Right lobe of liver (tissue), 6 donors: Measurements from ENCODE around the gene SYPL1. TPM values are rescaled to one million over a fixed set of nuclear protein-coding genes. Genes with fewer than 3 reads are reported as not detected.

Source experiments
- ATAC-seq, 4 donors: fragments of 200-7000 bp; cut with Tn5 transposase; one replicate each; pipeline ENCODE4 v1.9.1; 2020; ENCODE audit warnings: mild to moderate bottlenecking in 4 of 4, moderate library complexity in 4 of 4
- DNase-seq, 3 donors: peaks; one replicate each; pipeline ENCODE4 v3.0.0-alpha.2; 2020
- H3K27ac ChIP-seq, 3 donors: fragments of 200-600 bp; one replicate each; pipeline ENCODE4 v1.8.0; 2022
- H3K27me3 ChIP-seq, 2 donors: fragments of 200-600 bp; one replicate each; pipeline ENCODE4 v1.8.0; 2022
- H3K36me3 ChIP-seq, 4 donors: fragments of 200-600 bp; sonication (generic) in 1 of 4; one replicate each; pipeline versions ENCODE4 v1.5.1 to v1.8.0; 2017 to 2022; ENCODE audit warnings: control low read depth in 1 of 4
- H3K4me1 ChIP-seq, 4 donors: fragments of 200-600 bp; sonication (generic) in 1 of 4; one replicate each; pipeline versions ENCODE4 v1.5.1 to v1.8.0; 2017 to 2022; ENCODE audit warnings: control low read depth in 1 of 4
- H3K4me3 ChIP-seq, 3 donors: fragments of 200-600 bp; one replicate each; pipeline ENCODE4 v1.8.0; 2022
- H3K9me3 ChIP-seq, 4 donors: fragments of 200-600 bp; sonication (generic) in 1 of 4; one replicate each; pipeline versions ENCODE4 v1.5.1 to v1.8.0; 2017 to 2022; ENCODE audit warnings: control low read depth in 1 of 4
- POLR2A ChIP-seq: fragments of 450-650 bp; IDR thresholded peaks from one replicate; pipeline ENCODE4 v1.6.1; 2017; ENCODE audit warnings: antibody characterized with exemption, mild to moderate bottlenecking
- WGBS: methylation state at CpG from one replicate; pipeline ENCODE4 v1.1.6; 2018; ENCODE audit warnings: low coverage, low lambda C conversion rate; ENCODE audit not compliant: insufficient coverage; ENCODE audit errors: missing lambda C conversion rate; 5-methylcytosine and 5-hydroxymethylcytosine counted together
- intact Hi-C, 2 donors: fragments of 100-400 bp; cut with DNase I; formaldehyde crosslinking; loops; one replicate each; pipeline versions ENCODE4 v1.11.2 to v1.14.1; 2022
- total RNA-seq, 6 experiments: library from RNA; depleted of rRNA in 2 of 6; stranded (reverse); fragments of >200 nt in 2 of 6; fragmentation: NEBNext Ultra II Directional in 3 of 6; extraction: Animal tissue kit (Norgen Biotek cat#: 25700) in 3 of 6; gene quantifications; one replicate each; pipeline versions ENCODE4 v1.1.0 to v1.2.4, GENCODE V29; 2016 to 2023
- TF ChIP-seq, protein P1 (sequence below), 4 donors: fragments of 200-600 bp in 3 of 4; fragments of 450-650 bp in 1 of 4; IDR thresholded peaks; one replicate each; pipeline versions ENCODE4 v1.5.1 to v1.8.0; 2016 to 2022; ENCODE audit warnings: antibody characterized with exemption in 4 of 4, mild to moderate bottlenecking in 2 of 4
- donor health status: DM: no; HTN: yes; CAD: no.
- donor health status: DM: no; HTN: no; CAD: no.
- donor health status: DM: no; HTN: no; CAD: no.
- donor health status: DM: no; HTN: yes; CAD: no.
- donor health status: DM: no; HTN: yes; CAD: no.

SYPL1 gene
- total RNA-seq, 6 experiments from 2014 or later: 29.5 to 43.0 (median 37.1) TPM

DNA sequence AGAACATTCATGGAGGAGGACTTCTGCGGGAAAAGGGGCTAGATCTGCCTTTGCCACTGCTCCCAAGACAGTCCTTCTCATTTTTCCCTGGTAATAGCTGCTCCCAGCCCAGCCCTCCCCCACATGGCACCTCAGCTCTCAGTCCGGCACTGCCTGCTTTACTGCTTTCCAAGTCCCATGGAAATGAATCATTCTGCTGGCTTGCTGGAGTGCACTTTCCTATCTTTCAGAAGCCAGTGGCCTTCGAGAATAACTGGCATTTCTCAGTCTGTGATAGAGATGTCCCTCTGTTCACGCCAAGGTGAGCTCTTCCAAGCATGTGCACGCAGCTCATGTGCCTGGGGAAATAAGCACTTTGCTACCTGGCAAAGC lies 61.4 kb downstream of the SYPL1 start:
- H3K4me1 ChIP-seq: no peaks in the 10 kb centered on the region
- no peak for TF ChIP-seq POLR2A
- TF ChIP-seq, protein P1, sequence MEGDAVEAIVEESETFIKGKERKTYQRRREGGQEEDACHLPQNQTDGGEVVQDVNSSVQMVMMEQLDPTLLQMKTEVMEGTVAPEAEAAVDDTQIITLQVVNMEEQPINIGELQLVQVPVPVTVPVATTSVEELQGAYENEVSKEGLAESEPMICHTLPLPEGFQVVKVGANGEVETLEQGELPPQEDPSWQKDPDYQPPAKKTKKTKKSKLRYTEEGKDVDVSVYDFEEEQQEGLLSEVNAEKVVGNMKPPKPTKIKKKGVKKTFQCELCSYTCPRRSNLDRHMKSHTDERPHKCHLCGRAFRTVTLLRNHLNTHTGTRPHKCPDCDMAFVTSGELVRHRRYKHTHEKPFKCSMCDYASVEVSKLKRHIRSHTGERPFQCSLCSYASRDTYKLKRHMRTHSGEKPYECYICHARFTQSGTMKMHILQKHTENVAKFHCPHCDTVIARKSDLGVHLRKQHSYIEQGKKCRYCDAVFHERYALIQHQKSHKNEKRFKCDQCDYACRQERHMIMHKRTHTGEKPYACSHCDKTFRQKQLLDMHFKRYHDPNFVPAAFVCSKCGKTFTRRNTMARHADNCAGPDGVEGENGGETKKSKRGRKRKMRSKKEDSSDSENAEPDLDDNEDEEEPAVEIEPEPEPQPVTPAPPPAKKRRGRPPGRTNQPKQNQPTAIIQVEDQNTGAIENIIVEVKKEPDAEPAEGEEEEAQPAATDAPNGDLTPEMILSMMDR (IDR thresholded peaks at IDR 0.05): no peak
- intact Hi-C loops: no loop called here
- DNase-seq (no peak), ATAC-seq (no peak)
- no peaks in the 10 kb centered on the region for H3K36me3 ChIP-seq
- no peaks in the 10 kb centered on the region for H3K9me3 ChIP-seq
- no peaks in the 10 kb centered on the region for H3K27me3 ChIP-seq
- WGBS: 73% methylated on average over 3 of the region's 5 CpGs
- no peak overlapping the region for H3K4me3 ChIP-seq
- no peak overlapping the region for H3K27ac ChIP-seq

DNA sequence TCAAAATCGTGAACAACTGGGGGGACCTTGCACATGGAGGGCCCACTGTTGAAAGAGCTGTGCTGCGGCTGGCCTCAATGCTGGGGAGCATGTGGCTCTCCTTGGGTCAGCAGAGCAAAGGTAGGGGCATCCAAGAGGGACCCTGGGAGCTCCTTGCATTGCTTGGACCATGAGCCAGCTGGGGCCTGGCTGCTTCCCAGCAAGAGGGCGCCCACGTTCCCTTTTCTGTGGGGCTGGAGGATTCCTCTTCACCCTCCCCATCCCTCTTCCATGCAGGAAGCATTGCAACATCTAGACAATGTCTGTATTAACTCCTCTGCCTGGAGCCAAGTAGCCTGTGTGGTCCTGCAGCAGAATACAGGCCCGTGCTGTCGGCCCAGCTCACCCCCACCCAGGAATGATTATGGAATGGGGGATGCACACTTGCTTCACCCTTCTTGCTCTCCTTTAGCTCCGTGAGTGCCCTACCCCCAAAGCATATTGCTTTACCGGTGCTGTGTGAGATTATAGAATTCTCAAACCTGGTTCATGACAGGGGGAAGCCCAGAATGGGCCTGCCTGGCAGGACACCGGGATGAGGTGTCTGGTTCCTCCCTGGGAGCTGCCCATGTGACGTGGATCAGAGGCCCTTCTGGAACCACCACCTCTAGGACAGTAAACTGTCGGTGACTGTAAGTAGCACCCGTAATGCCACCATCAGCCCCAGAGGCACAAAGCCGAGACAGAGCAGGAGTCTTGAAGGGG lies 61.9 kb downstream of the SYPL1 start:
- DNase-seq: no peak
- Histone ChIP-seq H3K27me3 (no peaks in the 10 kb centered on the region), H3K27ac (no peak overlapping the region), H3K4me1 (no peaks in the 10 kb centered on the region), H3K9me3 (no peaks in the 10 kb centered on the region), H3K4me3 (no peak overlapping the region), H3K36me3 (no peaks in the 10 kb centered on the region)
- peak; percentile 28 to 59 (median 38) for ATAC-seq
- intact Hi-C loops: no loop called here
- no peak for TF ChIP-seq POLR2A
- TF ChIP-seq, protein P1 (IDR thresholded peaks at IDR 0.05): no peak
- WGBS: 73% methylated on average over 7 of the region's 13 CpGs

DNA sequence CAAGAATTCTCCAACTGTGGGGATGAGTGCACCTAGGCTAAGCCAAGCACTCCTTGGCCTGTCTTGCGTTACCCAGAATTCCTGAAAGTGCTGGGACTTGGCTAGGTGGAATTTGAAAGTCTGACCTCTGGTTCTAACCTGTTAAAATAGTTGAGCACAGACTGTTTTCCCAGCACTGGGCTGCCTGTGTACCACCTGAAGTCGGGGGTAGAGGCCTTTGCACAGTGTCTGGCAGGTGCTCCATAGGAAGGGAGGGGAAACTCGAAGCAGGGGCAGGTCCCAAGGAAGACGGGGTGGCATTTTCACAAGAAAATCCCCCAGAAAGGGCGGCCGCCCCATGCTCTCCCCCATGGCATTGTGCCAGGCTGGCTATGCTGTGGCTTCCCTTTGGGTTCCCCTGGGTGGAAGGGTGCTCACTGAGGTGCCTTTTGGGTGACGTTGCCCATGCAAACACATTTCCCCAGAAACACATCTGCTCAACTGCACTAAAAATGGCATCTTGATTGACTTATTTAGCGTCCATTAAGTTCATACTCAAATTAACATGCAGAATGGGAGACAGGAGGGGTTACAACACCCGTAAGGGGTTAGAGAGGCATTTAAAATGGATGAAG lies 62.9 kb downstream of the SYPL1 start:
- WGBS: 62% methylated on average over 4 of the region's 9 CpGs
- Histone ChIP-seq H3K36me3 (no peaks in the 10 kb centered on the region), H3K4me1 (no peaks in the 10 kb centered on the region), H3K4me3 (no peak overlapping the region), H3K27ac (no peak overlapping the region), H3K9me3 (no peaks in the 10 kb centered on the region), H3K27me3 (no peaks in the 10 kb centered on the region)
- DNase-seq (no peak), ATAC-seq (no peak)
- intact Hi-C loops: loop anchor here (10.0 kb wide), 2 partner anchors 284 to 394 kb away; no protein-coding TSS in a partner anchor
- TF ChIP-seq, protein P1 (IDR thresholded peaks at IDR 0.05): no peak
- no peak for TF ChIP-seq POLR2A

DNA sequence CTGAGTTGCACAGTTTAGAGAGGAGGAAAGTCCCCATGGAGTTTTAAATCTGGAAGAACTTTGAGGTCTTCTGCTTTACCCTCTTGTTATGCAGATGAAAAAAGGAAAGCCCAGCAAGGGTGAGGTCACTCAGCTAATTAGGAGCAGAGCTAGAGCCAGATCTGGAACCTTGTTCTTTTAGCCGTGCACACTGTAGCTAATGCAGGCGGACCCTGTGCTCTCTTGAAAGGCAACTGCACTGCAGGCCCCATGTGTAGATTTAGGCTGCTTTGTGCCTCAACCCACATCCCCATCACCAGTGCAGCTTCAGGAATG lies 63.4 kb downstream of the SYPL1 start:
- H3K4me1 ChIP-seq: no peaks in the 10 kb centered on the region
- H3K4me3 ChIP-seq: no peak overlapping the region
- WGBS: no CpG with 5 or more reads among the region's 2 CpGs
- no peak overlapping the region for H3K27ac ChIP-seq
- no peaks in the 10 kb centered on the region for H3K36me3 ChIP-seq
- intact Hi-C loops: loop anchor here (10.0 kb wide), 2 partner anchors 284 to 394 kb away; no protein-coding TSS in a partner anchor
- ATAC-seq (no peak), DNase-seq (no peak)
- H3K9me3 ChIP-seq: no peaks in the 10 kb centered on the region
- H3K27me3 ChIP-seq: no peaks in the 10 kb centered on the region
- TF ChIP-seq, protein P1 (IDR thresholded peaks at IDR 0.05): no peak
- no peak for TF ChIP-seq POLR2A
